Non-pigmented ciliary epithelial cell (primary cell): Measurements from ENCODE around the gene TMEM219.
"Not testable (repeated sequence)": the region's sequence is repeated elsewhere in the genome, so short reads cannot be mapped to it uniquely, and the experiment has no call there.

Experiments
- DNase-seq: peaks from one replicate; pipeline ENCODE4 v3.0.0-alpha.2; 2010; ENCODE audit warnings: low read depth

TMEM219 gene

GRCh38 chr16:30011714-30012504 lies 50.0 kb downstream of the TMEM219 start:
- DNase-seq, result no peak

- DNase-seq, result not testable (repeated sequence)
Measured at GRCh38 chr16:30012598-30012997, 50.7 kb downstream of the TMEM219 start.

- not testable (repeated sequence) for DNase-seq
Measured at GRCh38 chr16:30015450-30015849, 53.6 kb downstream of the TMEM219 start.

- DNase-seq, result no peak
Measured at GRCh38 chr16:30016555-30017276, 54.8 kb downstream of the TMEM219 start.

GRCh38 chr16:30017277-30017656 lies 55.4 kb downstream of the TMEM219 start:
- no peak for DNase-seq

- not testable (repeated sequence) for DNase-seq
Measured at GRCh38 chr16:30017937-30018336, 56.1 kb downstream of the TMEM219 start.

- no peak for DNase-seq
Measured at GRCh38 chr16:30018731-30019158, 56.9 kb downstream of the TMEM219 start.
